Stimulated activated CD8-positive, alpha-beta memory T cell treated with anti-CD3 and anti-CD28 coated beads, Interleukin-12 subunit alpha, Interleukin-12 subunit beta, amount 100 ng/mL, for 4 hours (primary cell): ENCODE results near the gene HLF.

Source experiments
- DNase-seq: peaks from one replicate; pipeline ENCODE4 v3.0.0-alpha.2; 2020; ENCODE audit warnings: low read depth

The HLF gene

DNA sequence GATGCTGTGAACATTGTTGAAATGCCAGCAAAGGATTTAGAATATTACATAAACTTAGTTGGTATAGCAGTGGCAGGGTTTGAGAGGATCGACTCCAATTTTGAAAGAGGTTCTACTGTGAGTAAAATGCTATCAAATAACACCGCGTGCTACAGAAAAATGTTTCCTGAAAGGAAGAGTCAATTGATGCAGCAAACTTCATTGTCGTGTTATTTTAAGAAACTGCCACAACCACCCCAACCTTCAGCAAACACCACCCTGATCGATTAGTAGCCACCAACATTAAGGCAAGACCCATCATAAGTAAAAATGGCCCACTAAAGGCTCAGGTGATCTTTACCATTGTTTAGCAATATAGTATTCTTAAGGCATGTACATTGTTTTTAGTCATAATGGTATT is 27.3 kb downstream of the HLF start:
- no peak for DNase-seq

DNA sequence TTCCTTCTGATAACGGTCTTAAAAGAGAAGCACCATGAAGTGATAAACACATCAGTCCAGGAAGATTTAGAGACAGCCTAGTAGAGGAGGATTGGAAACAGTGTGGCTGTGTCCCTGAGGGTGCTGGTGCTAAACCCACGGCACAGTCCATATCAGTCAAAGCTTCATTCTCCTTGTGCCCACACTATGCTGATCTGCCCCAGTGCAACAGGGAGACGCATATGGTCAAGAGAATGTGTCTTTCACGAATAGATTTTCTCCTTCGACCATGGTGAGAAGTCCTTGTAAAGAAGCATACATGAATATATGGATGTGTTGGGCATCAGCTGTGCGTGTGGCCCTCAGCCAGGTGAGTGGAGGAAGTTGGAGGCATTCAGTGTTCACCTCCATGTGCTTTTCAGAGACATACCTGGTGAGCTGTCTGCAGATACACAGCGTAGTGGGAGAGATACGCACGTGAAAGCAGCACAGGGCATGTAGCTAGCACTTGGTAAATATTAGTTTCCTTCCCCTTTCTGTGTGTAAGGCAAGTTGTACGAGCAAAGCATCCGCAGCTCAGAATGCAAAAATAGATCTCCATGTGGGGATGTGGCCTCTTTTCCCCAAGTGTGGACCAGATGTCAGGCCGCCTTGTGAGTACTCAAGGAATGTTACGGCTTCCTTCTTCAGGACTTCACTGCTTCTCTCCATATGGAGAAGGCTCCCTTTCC is 29.4 kb downstream of the HLF start:
- no peak for DNase-seq

DNA sequence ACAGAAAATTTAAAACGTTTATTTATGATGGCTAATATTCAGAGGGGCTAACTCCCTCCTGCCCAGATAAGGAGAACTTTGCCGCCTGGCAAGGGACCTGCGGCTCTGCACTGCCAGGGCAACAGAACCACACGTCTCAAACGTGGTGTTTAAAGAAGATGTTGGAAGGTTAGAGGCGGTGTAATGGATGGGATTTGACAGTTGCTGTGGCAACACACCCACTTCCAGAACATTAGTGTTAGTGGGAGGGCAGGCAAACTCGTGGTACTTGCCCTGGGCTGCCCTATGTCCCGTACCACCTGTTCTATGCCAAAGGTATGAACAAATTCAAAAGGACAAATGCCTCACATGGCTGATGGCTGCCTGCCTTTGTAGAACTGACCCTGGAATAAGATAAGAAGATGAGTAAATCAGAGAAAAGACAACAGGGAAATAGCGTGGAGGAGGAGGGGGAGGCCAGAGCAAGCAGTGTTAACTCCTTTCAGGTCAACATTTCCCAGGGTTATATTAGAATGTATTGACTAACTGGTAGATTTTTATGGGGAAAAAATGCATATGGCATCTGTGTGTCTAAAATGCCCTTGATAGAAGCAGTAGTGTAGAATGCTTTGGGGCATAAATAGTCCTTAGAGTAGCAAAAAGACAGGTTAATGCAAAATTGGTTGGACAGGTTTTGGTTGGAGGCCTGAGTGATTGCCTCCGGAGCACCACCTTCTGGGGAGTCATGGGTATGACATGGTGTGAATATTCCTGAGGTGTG is 30.8 kb downstream of the HLF start:
- no peak for DNase-seq

DNA sequence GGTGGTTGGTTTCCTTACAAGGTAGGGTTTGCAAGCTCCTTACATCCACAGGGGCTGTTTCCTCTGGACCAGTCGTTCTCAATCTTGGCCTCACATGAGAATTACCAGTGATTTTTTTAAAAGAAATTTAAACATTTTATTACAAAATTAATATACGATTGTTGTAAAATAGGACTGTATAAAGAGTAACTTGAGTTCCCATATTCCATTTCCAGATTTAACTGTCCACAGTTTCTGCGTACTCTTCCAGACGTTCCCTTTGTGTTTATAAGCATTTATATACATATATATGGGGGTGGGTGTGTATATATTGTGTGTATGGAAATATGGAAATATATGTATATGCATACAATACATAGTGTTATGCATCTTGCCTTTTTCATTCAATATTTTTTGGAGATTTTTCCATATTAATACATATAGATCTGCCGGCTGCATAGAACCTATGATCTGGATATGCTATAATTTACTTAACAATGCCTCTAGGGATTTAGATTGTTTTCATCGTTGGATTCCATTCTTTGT is 31.5 kb downstream of the HLF start:
- no peak for DNase-seq

DNA sequence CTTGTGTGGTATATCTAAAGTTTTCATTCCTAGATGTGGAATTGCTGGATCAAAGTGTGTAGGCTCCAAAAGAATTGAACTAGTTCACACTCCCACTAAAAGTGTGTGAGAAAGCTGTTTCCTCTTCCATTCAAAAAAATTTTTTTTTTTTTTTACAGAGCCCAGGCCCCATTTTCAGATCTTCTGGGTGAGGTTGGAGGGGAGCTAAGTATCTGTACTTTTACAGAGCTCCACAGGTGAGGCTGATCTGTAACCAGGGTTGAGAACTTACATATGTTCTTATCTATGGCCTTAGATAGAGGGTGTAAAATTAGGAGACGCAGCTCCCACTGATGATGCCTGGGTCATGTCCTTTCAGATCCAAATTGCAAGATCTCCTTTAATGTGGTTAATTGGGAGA is 31.9 kb downstream of the HLF start:
- no peak for DNase-seq

DNA sequence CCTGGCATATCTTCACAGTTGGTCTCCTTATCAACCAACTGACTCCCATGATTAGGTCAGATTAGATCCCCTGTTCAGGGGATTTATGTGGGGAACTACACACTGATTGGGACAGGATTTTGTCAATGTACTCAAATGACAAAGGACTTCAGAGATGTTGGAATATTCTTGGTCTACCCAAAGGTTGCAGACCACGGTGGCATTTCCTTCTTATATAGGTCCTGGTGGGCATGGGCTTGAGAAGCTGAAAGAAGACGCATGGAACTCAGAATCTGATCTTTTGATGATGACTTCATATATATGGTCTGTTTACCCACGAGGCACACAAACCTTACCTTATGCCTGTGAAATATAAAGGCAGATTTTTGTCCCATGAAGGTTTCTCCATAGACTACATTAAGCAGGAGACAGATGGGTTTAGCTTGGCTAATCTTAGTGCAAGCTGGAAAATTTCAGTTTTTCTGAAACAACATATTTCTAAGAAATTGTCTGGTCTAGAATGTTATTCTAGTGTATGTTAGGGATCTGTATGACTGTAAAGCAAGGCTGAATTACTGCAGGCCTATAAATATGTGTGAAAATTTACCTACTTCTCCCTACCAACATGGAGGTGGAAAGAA is 33.5 kb downstream of the HLF start:
- no peak for DNase-seq

DNA sequence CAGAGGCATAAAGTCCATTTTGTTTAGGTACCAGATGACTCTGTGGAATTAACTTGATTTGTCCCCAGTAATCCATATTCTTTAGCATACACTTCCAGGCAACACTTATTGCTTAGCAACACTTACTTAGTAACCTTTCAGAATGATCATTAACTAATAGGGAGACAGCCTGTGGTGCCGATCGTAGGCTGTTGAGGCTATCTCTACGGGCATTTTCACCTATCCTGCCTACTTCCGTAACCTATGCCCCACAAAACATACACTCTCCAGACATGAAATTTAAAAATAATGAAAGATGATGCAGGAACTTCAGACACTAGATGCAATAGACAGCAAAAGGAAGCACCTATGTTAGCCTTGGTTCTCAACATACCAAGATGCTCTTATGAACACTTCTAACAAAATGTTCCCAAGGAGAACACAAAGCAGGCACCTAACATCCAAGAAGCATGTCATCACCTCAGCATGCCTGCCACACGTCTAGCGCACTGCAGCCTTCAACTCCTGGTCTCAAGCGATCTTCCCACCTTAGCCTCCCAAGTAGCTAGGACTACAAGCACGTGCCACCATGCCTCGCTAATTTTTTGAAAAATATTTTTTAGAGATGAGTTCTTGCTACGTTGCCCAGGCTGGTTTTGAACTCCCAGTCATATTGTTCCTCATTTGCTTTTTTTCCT is 34.5 kb downstream of the HLF start:
- no peak for DNase-seq

DNA sequence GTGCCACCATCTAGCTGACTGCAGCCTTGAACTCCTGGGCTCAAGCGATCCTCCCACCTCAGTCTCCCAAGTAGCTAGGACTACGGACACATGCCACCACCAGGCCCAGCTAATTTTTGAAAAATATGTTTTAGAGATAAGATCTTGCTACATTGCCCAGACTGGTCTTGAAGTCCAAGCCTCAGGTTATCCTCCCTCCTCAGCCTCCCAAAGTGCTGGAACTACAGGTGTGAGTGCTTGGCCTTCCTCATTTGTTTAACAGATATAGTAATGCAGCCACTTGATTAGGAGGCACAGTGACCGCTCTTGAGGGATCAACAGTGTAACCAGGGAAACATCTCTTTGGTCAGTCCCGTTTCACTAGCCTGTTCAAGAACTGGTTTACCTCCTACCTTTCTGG is 35.1 kb downstream of the HLF start:
- DNase-seq: no peak

DNA sequence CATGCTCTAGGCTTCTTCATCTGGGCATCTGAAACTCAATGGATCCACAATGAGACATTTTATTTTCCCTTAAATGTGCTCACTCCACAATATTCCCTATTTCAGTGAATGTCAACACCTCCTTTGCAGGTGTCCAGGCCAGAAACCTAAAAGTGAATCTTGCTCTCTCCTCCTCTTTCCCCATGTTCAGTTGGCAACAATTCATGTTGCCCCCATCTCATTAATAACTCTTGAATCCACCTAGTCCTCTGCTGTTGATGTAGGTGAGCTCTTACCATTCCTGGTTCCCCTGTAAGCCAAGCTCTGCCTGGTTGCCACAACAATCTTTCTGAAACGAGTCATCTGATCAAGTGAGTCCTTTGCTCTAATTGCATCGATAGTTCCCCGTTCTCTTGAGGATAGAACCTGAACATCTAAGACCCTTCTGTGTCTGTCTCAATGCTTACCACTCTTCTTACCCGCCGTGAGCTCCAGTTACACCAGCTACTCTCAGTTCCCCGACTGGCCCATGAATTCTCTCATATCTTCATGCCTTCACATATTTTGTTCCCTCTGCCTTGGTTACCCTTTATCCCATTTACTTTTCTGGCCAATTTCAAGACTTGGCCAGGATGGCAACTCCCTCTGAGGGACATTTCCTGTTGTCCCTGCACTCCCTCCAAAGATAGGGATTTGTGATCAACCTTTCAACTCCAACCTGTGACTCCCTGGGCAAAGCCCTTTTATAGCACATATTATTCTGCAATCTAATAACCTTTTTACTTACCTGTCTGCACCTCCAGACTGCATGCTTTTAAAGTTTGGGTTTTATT is 35.9 kb downstream of the HLF start:
- DNase-seq: no peak

DNA sequence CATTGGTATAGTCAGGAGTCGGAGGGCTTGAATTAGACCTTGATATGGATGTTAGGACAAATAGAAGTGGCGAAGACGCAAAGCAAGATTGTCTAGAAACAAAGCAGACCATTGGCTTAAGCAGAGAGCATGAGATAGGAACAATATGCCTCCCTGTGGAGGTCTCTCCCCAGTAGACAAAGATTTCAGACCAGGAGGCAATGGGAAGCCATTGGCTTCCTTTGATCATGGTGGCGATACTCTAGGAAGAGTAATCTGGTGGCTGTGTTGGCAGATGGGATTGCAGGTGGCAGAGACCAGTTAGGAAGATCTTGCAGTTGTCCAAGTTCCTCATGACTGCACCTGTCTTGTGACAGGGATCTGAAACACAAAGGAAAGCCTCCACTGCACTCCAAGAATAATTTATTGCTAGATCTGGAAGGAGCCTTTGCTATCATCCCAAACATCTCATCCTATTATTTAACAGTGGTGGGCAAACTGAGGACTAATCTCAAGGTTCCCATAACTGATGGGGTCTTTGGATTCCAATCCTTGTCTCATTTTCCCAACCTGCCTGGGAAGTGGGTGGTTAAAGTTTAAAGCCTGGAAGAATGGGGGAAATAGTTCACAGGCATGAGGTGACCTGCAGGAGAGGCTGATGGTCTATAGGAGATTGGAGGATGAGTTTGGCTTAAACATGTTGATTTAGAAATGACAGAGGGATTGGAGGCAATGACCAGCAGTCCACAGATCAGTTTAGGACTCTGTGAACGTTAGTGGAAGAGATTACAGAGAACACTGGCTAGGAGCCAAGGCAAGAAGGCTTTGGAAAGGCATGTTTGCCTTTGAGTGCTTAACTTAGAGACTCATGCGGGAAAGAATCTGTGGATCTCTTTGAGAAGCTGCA is 37.0 kb downstream of the HLF start:
- DNase-seq: no peak

DNA sequence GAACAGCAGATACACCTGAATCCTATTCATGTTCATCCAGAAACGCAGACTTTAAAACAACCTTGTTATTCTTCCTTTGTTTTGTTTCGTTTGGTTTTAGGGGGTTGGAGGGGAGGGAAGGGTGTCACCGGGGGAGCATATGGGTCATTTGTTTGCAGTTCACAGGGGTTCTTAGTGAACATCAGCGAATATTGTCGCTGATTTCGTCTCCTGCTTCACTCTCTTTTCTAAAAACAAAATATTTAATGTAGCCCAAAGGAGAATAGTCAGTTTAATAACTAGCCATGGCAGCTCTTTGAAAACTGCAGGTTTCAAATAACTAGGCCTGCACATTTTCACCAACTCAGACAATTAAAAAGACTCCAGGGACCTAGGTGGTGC is 37.6 kb downstream of the HLF start:
- no peak for DNase-seq

DNA sequence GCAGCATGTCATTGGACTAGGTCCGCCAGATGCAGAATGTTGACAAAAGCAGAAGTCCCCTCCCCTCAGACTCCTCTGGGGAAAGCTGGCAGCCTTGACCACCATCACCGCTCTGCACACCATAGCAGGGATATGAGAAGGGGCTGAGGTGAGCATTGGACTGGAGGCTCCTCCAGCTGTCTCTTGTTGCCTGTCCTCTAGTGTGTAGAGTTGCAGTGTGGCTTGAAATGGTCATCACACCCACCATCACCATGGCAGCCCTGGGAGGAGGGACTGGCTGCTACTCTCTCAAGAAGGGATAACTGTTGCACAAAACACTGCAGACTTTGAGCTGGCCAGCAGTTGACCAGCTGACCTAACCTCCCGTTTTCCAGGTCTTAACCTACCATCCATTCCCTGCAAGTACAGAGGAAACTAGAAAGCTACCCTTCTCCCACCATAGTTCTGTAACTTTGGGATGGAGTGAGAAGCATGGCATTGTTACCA is 38.3 kb downstream of the HLF start:
- DNase-seq: no peak

DNA sequence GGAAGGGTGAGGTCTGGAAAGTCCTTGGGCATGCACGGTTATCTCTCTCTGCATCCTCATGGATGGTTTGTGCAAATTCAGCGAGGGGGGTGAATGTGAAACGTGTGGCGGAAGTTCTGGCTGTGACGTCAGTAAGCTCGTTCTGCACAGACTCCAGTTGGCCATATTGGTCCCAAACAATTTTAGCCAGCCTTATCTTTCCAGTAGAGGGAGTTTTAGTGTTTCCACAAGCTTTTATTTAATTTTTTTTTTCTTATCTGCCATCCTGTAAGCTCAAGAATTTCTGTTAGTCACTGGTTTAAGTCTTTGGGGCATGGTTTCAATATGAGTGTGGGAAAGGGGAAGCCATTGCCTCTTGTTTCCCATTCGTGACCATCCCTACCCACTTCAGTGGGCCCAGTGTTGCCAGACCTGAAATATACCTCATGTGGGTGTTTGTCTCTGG is 39.0 kb downstream of the HLF start:
- DNase-seq: no peak

DNA sequence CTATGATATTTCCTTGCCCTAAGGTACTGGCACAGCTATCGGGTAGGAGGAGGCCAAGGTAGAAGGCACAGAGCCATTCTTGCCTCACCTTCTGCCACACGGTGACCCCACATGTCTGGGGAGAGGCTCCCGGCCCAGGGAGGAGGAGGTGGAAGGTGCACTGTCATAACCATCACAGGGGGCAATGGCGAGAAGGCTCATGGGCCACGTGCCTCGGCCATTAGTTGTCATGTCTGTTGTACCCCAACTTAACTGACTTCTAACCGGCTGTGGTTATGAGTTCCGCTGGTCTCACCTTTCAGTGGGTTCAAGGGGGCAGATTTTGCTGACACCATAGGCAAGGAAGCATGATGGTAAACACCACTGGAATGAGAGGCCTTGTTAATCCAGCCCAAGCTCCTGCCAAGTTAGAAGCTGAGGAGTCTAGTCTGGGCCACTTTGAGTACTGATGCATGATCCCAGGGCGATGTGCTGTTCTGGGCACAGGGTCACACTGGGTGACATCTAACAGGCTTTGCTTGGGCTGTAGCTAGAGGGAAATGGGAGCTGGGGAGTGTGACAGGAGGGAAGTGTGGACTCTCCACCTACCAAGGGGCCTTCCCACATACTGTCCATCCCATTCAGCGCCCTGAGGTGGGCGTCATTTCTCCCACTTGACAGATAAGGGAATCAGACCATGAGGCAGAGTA is 39.6 kb downstream of the HLF start:
- DNase-seq: no peak

DNA sequence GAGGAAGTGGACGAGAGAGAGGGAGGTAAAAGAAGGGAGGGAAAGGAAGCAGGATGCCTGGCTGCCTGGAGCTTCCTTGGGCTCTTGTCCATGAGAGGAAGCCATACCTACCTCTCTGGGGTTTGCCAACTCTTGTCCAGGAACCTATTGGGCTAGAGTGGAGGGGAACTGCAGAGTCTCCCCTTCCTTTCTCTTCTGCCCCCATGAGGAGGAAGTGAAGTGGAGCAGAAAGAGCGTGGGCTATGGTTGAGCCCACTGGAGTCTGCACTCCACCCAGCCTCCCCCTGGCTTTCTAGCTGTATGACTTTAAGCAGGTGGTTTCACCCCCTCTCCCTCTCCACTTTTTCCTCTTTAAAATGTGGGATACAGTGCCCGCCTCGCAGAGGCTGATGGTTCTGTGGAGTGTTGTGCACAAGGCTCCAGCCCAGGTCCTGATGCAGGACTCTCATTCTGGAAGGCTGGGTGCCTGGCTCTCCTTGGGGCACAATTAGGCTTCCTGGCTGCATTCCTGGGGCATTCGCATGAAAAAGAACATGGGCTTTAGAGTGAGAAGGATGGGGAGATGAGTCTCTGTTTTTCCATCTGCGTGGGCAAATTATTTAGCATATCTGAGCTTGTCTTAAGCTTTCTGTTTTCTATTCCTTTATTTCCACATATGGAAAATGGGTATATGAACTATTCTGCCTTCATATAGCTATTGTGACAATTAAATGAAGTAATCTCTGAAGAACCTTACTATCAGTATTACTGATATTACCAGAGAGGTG is 40.7 kb downstream of the HLF start:
- no peak for DNase-seq

DNA sequence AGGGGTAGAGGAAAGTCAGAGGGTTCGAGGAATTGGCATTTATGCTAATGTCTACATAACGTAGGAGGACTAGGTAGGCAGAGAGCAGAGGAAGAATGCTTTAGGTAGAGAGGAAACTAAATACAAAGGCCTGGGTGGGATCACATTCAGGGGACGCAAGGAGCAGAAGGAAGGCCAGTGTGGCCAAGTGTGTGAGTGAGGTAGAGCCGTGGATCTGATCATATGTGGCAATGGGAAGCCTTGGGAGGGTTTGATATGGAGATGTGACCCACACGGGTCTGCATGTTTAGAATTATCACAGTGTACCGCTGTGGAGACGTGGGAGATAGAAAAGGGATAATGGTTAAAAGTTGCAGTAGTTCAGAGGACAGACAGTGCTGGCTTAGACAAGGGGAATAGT is 43.1 kb downstream of the HLF start:
- no peak for DNase-seq

DNA sequence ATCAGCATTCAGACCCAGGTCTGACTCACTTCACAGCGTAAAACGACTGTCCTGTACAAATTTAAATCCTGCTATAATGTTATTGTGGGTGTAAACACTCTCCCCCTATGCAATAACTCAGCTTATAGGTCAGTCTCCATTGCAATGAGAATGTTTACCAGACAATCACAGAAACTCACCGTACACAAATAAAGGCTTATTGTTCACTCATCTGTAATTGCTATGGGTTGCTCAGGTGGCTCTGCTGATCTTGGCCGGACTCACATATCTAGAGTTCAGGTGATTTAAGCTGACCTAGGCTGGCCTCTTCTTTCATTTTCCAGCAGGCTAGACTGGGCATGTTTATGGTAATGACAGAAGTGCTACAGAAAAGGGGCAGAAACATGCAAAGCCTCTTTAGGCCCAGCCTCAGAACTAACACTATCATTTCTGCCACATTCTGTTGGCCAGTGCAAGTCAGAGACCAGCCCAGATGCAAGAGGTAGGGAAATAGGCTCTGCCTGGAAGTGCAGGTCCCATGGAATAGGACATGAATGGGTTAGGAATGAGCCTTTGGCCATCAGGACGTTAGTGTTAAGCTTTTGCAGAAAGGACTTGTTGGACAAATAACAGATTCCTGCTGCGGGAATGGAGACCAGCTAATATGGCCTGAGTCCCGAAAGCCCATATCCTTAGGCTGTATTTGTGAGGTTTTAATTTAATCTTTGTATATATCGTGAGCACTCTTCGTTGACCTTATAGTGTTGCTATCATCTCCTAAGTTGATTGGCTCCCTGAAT is 44.0 kb downstream of the HLF start:
- DNase-seq: no peak

DNA sequence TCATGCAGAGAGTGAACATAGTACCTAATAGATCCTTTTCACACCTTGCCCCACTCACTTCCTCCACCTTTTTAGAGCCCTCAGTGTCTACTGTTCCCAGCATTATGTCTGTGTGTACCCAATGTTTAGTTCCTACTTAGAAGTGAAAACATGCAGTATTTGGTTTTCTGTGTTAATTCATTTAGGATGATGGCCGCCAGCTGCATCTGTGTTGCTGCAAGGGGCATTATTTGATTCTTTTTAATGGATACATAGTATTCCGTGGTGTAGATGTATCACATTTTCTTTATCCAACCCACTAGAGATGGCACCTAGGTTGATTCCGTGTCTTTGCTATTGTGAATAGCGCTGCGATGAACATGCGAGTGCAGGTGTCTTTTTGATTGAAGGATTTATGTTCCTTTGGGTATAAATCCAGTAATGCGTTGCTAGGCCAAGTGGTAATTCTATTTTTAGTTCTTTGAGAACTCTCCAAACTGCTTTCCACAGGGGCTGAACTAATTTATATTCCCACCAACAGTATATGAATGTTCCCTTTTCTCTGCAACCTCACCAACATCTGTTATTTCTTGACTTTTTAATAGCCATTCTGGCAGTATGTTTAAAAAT is 47.1 kb downstream of the HLF start:
- no peak for DNase-seq
